H1 (cell line): Measurements from ENCODE around the gene SLC66A2. TPM values are rescaled to one million over a fixed set of nuclear protein-coding genes. Genes with fewer than 3 reads are reported as not detected.

ENCODE experiments used
- CTCF ChIA-PET: fragments of 300-600 bp; sonication (Branson Sonifier 250); formaldehyde crosslinking; loops from one replicate; lab custom pipeline; 2021; ENCODE audit not compliant: partially characterized antibody; lab: Charles Lee
- POLR2A ChIA-PET: fragments of 300-600 bp; sonication (Branson Sonifier 250); formaldehyde crosslinking; loops from one replicate; lab custom pipeline; 2021; ENCODE audit warnings: inconsistent platforms; ENCODE audit not compliant: partially characterized antibody; lab: Charles Lee
- DNase-seq, 2 experiments: peaks; one replicate each; pipeline versions ENCODE4 v3.0.0 to v3.0.0-alpha.2; 2010 to 2022; ENCODE audit warnings: low spot score in 2 of 2, low read depth in 1 of 2, mixed read lengths in 1 of 2
- FAIRE-seq: peaks from 2 replicates; lab custom pipeline; 2011; peaks lifted over from hg19 to GRCh38; lab: Jason Lieb, UNC
- H2AFZ ChIP-seq: 2 replicates; pipeline ENCODE4 v1.8.1; 2012; ENCODE audit warnings: low read length, inconsistent platforms
- H2AK5ac ChIP-seq: 2 replicates; pipeline ENCODE4 v1.6.1; 2013; ENCODE audit warnings: low read depth, low read length
- H2BK120ac ChIP-seq: replicated peaks from 2 replicates; pipeline ENCODE3; 2013; ENCODE audit warnings: low read depth, low read length, inconsistent platforms
- H2BK12ac ChIP-seq: 2 replicates; pipeline ENCODE4 v1.6.1; 2013; ENCODE audit warnings: low read depth, low read length
- H2BK15ac ChIP-seq: 2 replicates; pipeline ENCODE4 v1.6.1; 2013; ENCODE audit warnings: low read length
- H2BK20ac ChIP-seq: 2 replicates; pipeline ENCODE4 v1.6.1; 2013; ENCODE audit warnings: low read length
- H2BK5ac ChIP-seq: 2 replicates; pipeline ENCODE4 v1.6.1; 2013; ENCODE audit warnings: low read depth, low read length
- H3K14ac ChIP-seq: 2 replicates; pipeline ENCODE4 v1.6.1; 2013; ENCODE audit warnings: inconsistent platforms; ENCODE audit not compliant: insufficient read length
- H3K18ac ChIP-seq: 2 replicates; pipeline ENCODE4 v1.6.1; 2013; ENCODE audit warnings: low read length; ENCODE audit errors: extremely low read depth
- H3K23ac ChIP-seq: 2 replicates; pipeline ENCODE4 v1.6.1; 2013; ENCODE audit warnings: inconsistent platforms; ENCODE audit not compliant: insufficient read length
- H3K23me2 ChIP-seq: 2 replicates; pipeline ENCODE4 v1.6.1; 2013; ENCODE audit warnings: low read depth, low read length
- H3K27ac ChIP-seq: 2 replicates; pipeline ENCODE4 v1.6.1; 2011; ENCODE audit warnings: low read depth, low read length, inconsistent platforms
- H3K27me3 ChIP-seq, 4 experiments: replicated peaks in 1 of 4; 1 replicate in 1 of 4; 2 replicates in 3 of 4; pipeline versions ENCODE4 v1.6.1 to v1.8.1; 2011 to 2013; ENCODE audit warnings: low read length in 3 of 4, mild to moderate bottlenecking in 3 of 4, inconsistent platforms in 2 of 4, mixed read lengths in 2 of 4, moderate library complexity in 1 of 4; ENCODE audit not compliant: control insufficient read depth in 3 of 4, insufficient read depth in 3 of 4; ENCODE audit errors: extremely low read depth in 1 of 4
- H3K36me3 ChIP-seq, 4 experiments: 2 replicates each; pipeline versions ENCODE4 v1.6.1 to v1.8.1; 2011 to 2013; ENCODE audit warnings: mild to moderate bottlenecking in 4 of 4, low read length in 3 of 4, moderate library complexity in 2 of 4, control low read depth in 1 of 4, inconsistent platforms in 1 of 4; ENCODE audit not compliant: insufficient read depth in 4 of 4, control insufficient read depth in 2 of 4
- H3K4ac ChIP-seq: replicated peaks from 2 replicates; pipeline ENCODE3; 2013; ENCODE audit warnings: low read length, low read depth, mixed read lengths, inconsistent platforms; ENCODE audit not compliant: insufficient read length
- H3K4me1 ChIP-seq, 4 experiments: replicated peaks in 1 of 4; 1 replicate in 1 of 4; 2 replicates in 3 of 4; pipeline versions ENCODE4 v1.6.1 to v1.8.1; 2011 to 2013; ENCODE audit warnings: low read length in 3 of 4, inconsistent platforms in 2 of 4, mixed read lengths in 1 of 4; ENCODE audit not compliant: insufficient read depth in 4 of 4, control insufficient read depth in 3 of 4
- H3K4me2 ChIP-seq, 2 experiments: 2 replicates each; pipeline versions ENCODE4 v1.6.1 to v1.8.1; 2011 to 2013; ENCODE audit warnings: low read depth in 2 of 2, low read length in 2 of 2, control low read depth in 1 of 2, inconsistent platforms in 1 of 2, mild to moderate bottlenecking in 1 of 2; ENCODE audit not compliant: insufficient read depth in 1 of 2
- H3K4me3 ChIP-seq, 4 experiments: fragments of 200-600, 300-600 bp in 1 of 4; sonication (generic), shearing (Covaris generic), sonication (Bioruptor Twin) in 1 of 4; 2 replicates each; pipeline versions ENCODE4 v1.5.1 to v1.8.1; 2011 to 2016; ENCODE audit warnings: low read length in 4 of 4, low read depth in 3 of 4, control low read depth in 2 of 4, inconsistent platforms in 2 of 4, mild to moderate bottlenecking in 2 of 4, mixed read lengths in 1 of 4, moderate library complexity in 1 of 4; ENCODE audit not compliant: insufficient read depth in 2 of 4; ENCODE audit errors: extremely low read depth in 1 of 4
- H3K56ac ChIP-seq: replicated peaks from 2 replicates; pipeline ENCODE3; 2013; ENCODE audit warnings: low read depth, mild to moderate bottlenecking, mixed read lengths, low read length, inconsistent platforms; ENCODE audit not compliant: insufficient read length
- H3K79me1 ChIP-seq: 2 replicates; pipeline ENCODE4 v1.6.1; 2013; ENCODE audit warnings: low read depth, low read length, control low read depth
- H3K79me2 ChIP-seq, 2 experiments: 2 replicates each; pipeline versions ENCODE4 v1.6.1 to v1.8.1; 2012 to 2013; ENCODE audit warnings: low read length in 2 of 2, mild to moderate bottlenecking in 2 of 2, inconsistent platforms in 1 of 2; ENCODE audit not compliant: insufficient read depth in 2 of 2, control insufficient read depth in 1 of 2
- H3K9ac ChIP-seq, 4 experiments: replicated peaks in 1 of 4; 1 replicate in 1 of 4; 2 replicates in 3 of 4; pipeline versions ENCODE4 v1.6.1 to v1.8.1; 2011 to 2013; ENCODE audit warnings: low read depth in 3 of 4, low read length in 3 of 4, control low read depth in 2 of 4, mild to moderate bottlenecking in 2 of 4, moderate library complexity in 2 of 4, inconsistent platforms in 1 of 4; ENCODE audit errors: extremely low read depth in 1 of 4
- H3K9me3 ChIP-seq, 2 experiments: 2 replicates each; pipeline versions ENCODE4 v1.6.1 to v1.8.1; 2012 to 2013; ENCODE audit warnings: mild to moderate bottlenecking in 2 of 2, moderate library complexity in 2 of 2, control low read depth in 1 of 2, inconsistent platforms in 1 of 2, low read depth in 1 of 2, low read length in 1 of 2, mixed read lengths in 1 of 2; ENCODE audit not compliant: insufficient read depth in 2 of 2
- H4K20me1 ChIP-seq, 2 experiments: replicated peaks in 1 of 2; 2 replicates each; pipeline versions ENCODE3 to v1.8.1; 2011 to 2013; ENCODE audit warnings: inconsistent platforms in 2 of 2, low read length in 2 of 2, mild to moderate bottlenecking in 1 of 2; ENCODE audit not compliant: insufficient read depth in 2 of 2, control insufficient read depth in 1 of 2
- H4K5ac ChIP-seq: 2 replicates; pipeline ENCODE4 v1.6.1; 2013; ENCODE audit warnings: low read length, low read depth, mixed read lengths, inconsistent platforms; ENCODE audit not compliant: insufficient read length
- H4K8ac ChIP-seq: 2 replicates; pipeline ENCODE4 v1.8.0; 2013; ENCODE audit warnings: mild to moderate bottlenecking, moderate library complexity, low read length, inconsistent platforms; ENCODE audit not compliant: insufficient read depth; ENCODE audit errors: extremely low read depth
- H4K91ac ChIP-seq: replicated peaks from 2 replicates; pipeline ENCODE3; 2013; ENCODE audit warnings: low read length, mixed read lengths, inconsistent platforms; ENCODE audit not compliant: insufficient read length
- CBX5 ChIP-seq: fragments of 300-800, 300-1000 bp; sonication (generic); IDR thresholded peaks from 2 replicates; pipeline ENCODE4 v1.7.1; 2016; ENCODE audit warnings: antibody characterized with exemption, low read length, low read depth
- CBX8 ChIP-seq: fragments of 300-800, 300-1000 bp; sonication (generic); IDR thresholded peaks from 2 replicates; pipeline ENCODE4 v1.7.1; 2016; ENCODE audit warnings: low read depth, low read length, borderline replicate concordance
- CREB1 ChIP-seq: IDR thresholded peaks from 2 replicates; pipeline ENCODE4 v1.6.1; 2012; ENCODE audit warnings: inconsistent platforms
- CTBP2 ChIP-seq: IDR thresholded peaks from 2 replicates; pipeline ENCODE4 v1.7.0; 2011; ENCODE audit warnings: borderline replicate concordance, mild to moderate bottlenecking, moderate library complexity, mixed read lengths, low read length; ENCODE audit not compliant: insufficient read depth, insufficient read length
- JUND ChIP-seq: IDR thresholded peaks from 2 replicates; pipeline ENCODE4 v1.6.1; 2011; ENCODE audit warnings: mild to moderate bottlenecking, improper control_type of control experiment, low read length
- MAFK ChIP-seq: IDR thresholded peaks from 2 replicates; pipeline ENCODE4 v1.6.1; 2012; ENCODE audit warnings: low read depth, mild to moderate bottlenecking, improper control_type of control experiment, low read length
- NANOG ChIP-seq: IDR thresholded peaks from 2 replicates; pipeline ENCODE4 v1.6.1; 2011; ENCODE audit warnings: low read length, low read depth, mild to moderate bottlenecking, inconsistent platforms; ENCODE audit not compliant: insufficient read depth, poor library complexity, severe bottlenecking
- PHF8 ChIP-seq: fragments of 200-600 bp; sonication (generic); conservative IDR thresholded peaks from 2 replicates; pipeline ENCODE4 v1.7.1; 2012; ENCODE audit warnings: low read depth, mild to moderate bottlenecking, inconsistent platforms, low read length, moderate library complexity
- POLR2A ChIP-seq, 2 experiments: IDR thresholded peaks; 1 replicate in 1 of 2; 2 replicates in 1 of 2; pipeline ENCODE4 v1.6.1; 2011; ENCODE audit warnings: low read depth in 2 of 2, low read length in 2 of 2, mild to moderate bottlenecking in 2 of 2; ENCODE audit errors: control extremely low read depth in 1 of 2
- POU5F1 ChIP-seq: IDR thresholded peaks from 2 replicates; pipeline ENCODE4 v1.6.1; 2011; ENCODE audit warnings: low read depth, mild to moderate bottlenecking, low read length, moderate library complexity
- RFX5 ChIP-seq: IDR thresholded peaks from 2 replicates; pipeline ENCODE4 v1.6.1; 2011; ENCODE audit warnings: low read depth, low read length, improper control_type of control experiment, borderline replicate concordance
- SIRT6 ChIP-seq: IDR thresholded peaks from one replicate; pipeline ENCODE4 v1.7.1; 2012; ENCODE audit warnings: low read length, inconsistent platforms
- SP1 ChIP-seq: IDR thresholded peaks from 2 replicates; pipeline ENCODE4 v1.6.1; 2011; ENCODE audit warnings: low read depth, low read length
- SUZ12 ChIP-seq: fragments of 200-600 bp; sonication (generic); IDR thresholded peaks from 2 replicates; pipeline ENCODE4 v1.6.1; 2012; ENCODE audit warnings: mild to moderate bottlenecking, inconsistent platforms, low read length, moderate library complexity, mixed read lengths
- TEAD4 ChIP-seq: IDR thresholded peaks from 2 replicates; pipeline ENCODE4 v1.6.1; 2012; ENCODE audit warnings: low read depth, low read length, inconsistent platforms, mixed read lengths
- WGBS, 2 experiments: shearing (Covaris generic) in 1 of 2; methylation state at CpG; one replicate each; pipeline versions ENCODE4 v1.1.6 to v1.1.7; 2013 to 2015; ENCODE audit warnings: low lambda C conversion rate in 2 of 2, mixed read lengths in 2 of 2, inconsistent platforms in 1 of 2, low coverage in 1 of 2, missing lambda C conversion rate in 1 of 2; ENCODE audit not compliant: insufficient replicate concordance in 2 of 2, insufficient coverage in 1 of 2, insufficient read length in 1 of 2; ENCODE audit errors: extremely low coverage in 1 of 2, missing lambda C conversion rate in 1 of 2; 5-methylcytosine and 5-hydroxymethylcytosine counted together
- polyA plus RNA-seq, 7 experiments: library from polyadenylated mRNA; depleted of rRNA in 3 of 7; stranded (reverse) in 5 of 7; unstranded in 2 of 7; fragments of >200 nt in 5 of 7; fragments of 200-250 nt in 2 of 7; gene quantifications; 1 replicate in 5 of 7; 2 replicates in 1 of 7; 4 replicates in 1 of 7; pipeline versions ENCODE4 v1.2.1 to v1.2.3, GENCODE V29; 2011 to 2013; ENCODE audit warnings: missing spikeins in 2 of 7, mixed read lengths in 2 of 7
- total RNA-seq: library from RNA; stranded (reverse); fragmentation: NEBNext Ultra II Directional; extraction: Animal tissue kit (Norgen Biotek cat#: 25700); gene quantifications from 2 replicates; pipeline ENCODE4 v1.2.1, GENCODE V29; 2021

Gene SLC66A2
- total and polyA plus RNA-seq, 2 of the 8 experiments (the other 6 are each of a cell fraction or from before 2014, with no cell fraction given): 15.0 to 18.9 TPM

DNA sequence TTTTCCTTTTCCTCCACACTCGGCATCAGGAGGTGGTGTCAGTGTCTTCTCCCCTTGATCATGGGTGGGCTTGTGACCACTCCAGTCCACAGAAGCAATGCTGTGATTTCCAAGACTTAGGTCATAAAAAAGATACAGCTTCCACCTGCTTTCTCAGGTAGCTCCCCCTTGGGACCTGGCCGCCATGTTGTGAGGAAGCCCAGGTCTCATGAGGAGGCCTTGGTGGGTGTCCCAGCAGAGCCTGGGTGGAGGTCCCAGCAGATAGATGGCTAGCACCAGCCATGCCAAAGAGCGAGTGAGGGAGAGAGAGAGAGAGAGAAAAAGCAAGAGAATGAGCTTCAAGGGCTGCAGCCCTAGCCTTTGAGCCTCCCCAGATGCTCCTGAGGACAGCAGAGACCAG is 16.0 kb downstream of the SLC66A2 start:
- H3K27ac ChIP-seq: no peak overlapping the region
- H3K14ac ChIP-seq: no peak overlapping the region
- no peaks in the 10 kb centered on the region for H3K23me2 ChIP-seq
- ChIA-PET CTCF (interaction anchor here (0.6 to 2.7 kb wide), 9 partner anchors 11 to 289 kb away, joined by 3 to 19 read pairs (median 3); no protein-coding TSS in a partner anchor), POLR2A (no interaction called here)
- H2AK5ac ChIP-seq: no peak overlapping the region
- peaks cover 0 to 4% of the 10 kb centered on the region in 2 experiments for H4K20me1 ChIP-seq
- H2BK120ac ChIP-seq: no peak overlapping the region
- no peak overlapping the region for H2BK20ac ChIP-seq
- H3K4me1 ChIP-seq: no peaks in the 10 kb centered on the region
- FAIRE-seq (no peak), DNase-seq (no peak)
- H4K8ac ChIP-seq: no peak overlapping the region
- no peak overlapping the region for H2BK5ac ChIP-seq
- 96% methylated on average over 3 of the region's 3 CpGs; no CpG with 5 or more reads in 1 of the 2 experiments for WGBS, 2 experiments
- peaks cover 0 to 8% of the 10 kb centered on the region in 2 experiments; a peak in 1 of 4 replicates for H3K79me2 ChIP-seq
- no peak overlapping the region for H2BK15ac ChIP-seq
- H3K4me2 ChIP-seq: no peak overlapping the region
- H3K9me3 ChIP-seq: no peaks in the 10 kb centered on the region
- no peak overlapping the region for H3K4me3 ChIP-seq
- H4K91ac ChIP-seq: no peak overlapping the region
- peaks cover 5% of the 10 kb centered on the region for H3K79me1 ChIP-seq
- no peak overlapping the region for H3K9ac ChIP-seq
- H3K18ac ChIP-seq: no peak overlapping the region
- H3K23ac ChIP-seq: no peak overlapping the region
- no peaks in the 10 kb centered on the region for H3K36me3 ChIP-seq
- no peak overlapping the region for H3K4ac ChIP-seq
- H3K27me3 ChIP-seq: no peaks in the 10 kb centered on the region; a peak in 1 of 7 replicates
- H3K56ac ChIP-seq: no peak overlapping the region
- H4K5ac ChIP-seq: no peak overlapping the region
- no peak overlapping the region for H2BK12ac ChIP-seq
- no peak overlapping the region for H2AFZ ChIP-seq
- TF ChIP-seq POLR2A (IDR thresholded peaks at IDR 0.05; ENCODE audit: control extremely low read depth in 1 of 2, low read depth in 2 of 2, low read length in 2 of 2): no peak
- TF ChIP-seq CTBP2: no peak
- TF ChIP-seq RFX5: no peak
- no peak for TF ChIP-seq TEAD4
- no peak for TF ChIP-seq POU5F1
- TF ChIP-seq MAFK: no peak
- no peak for TF ChIP-seq CBX5
- no peak for TF ChIP-seq PHF8
- no peak for TF ChIP-seq CBX8
- TF ChIP-seq JUND: no peak
- no peak for TF ChIP-seq NANOG
- TF ChIP-seq SUZ12: no peak
- no peak for TF ChIP-seq SP1
- TF ChIP-seq CREB1: no peak
- no peak for TF ChIP-seq SIRT6
